A673 (cell line): ENCODE measurements around the gene MAST4. TPM values are rescaled to one million over a fixed set of nuclear protein-coding genes. Genes with fewer than 3 reads are reported as not detected.

Source experiments
- BruUV-seq: library from RNA; stranded (reverse); fragments of 400-500 nt; replicated peaks from 2 replicates; lab custom pipeline; 2021; lab: Mats Ljungman, UMichigan
- CTCF ChIA-PET: fragments of 300-600 bp; sonication (Branson Sonifier 250); formaldehyde crosslinking; loops from one replicate; lab custom pipeline; 2022; ENCODE audit warnings: antibody characterized with exemption; lab: Charles Lee
- POLR2A ChIA-PET: fragments of 300-600 bp; sonication (Branson Sonifier 250); formaldehyde crosslinking; loops from one replicate; lab custom pipeline; 2022; ENCODE audit warnings: antibody characterized with exemption; ENCODE audit not compliant: low non-redundant PET; lab: Charles Lee
- DNase-seq: peaks from one replicate; pipeline ENCODE4 v3.0.0-alpha.2; 2015; ENCODE audit warnings: low spot score
- H3K27ac ChIP-seq: fragments of 200-600 bp; sonication (generic); 2 replicates; pipeline ENCODE4 v1.5.1; 2016; ENCODE audit warnings: mixed run types, low read depth, mild to moderate bottlenecking, mixed read lengths, antibody characterized with exemption, low read length; ENCODE audit not compliant: poor library complexity, severe bottlenecking
- H3K27me3 ChIP-seq: fragments of 200-600 bp; sonication (generic); replicated peaks from 2 replicates; pipeline ENCODE4 v1.6.1; 2017; ENCODE audit warnings: mixed run types, low read depth, mild to moderate bottlenecking, mixed read lengths, antibody characterized with exemption, low read length; ENCODE audit not compliant: insufficient read depth, poor library complexity
- H3K36me3 ChIP-seq: fragments of 200-600 bp; sonication (generic); 2 replicates; pipeline ENCODE4 v1.6.1; 2016; ENCODE audit warnings: mixed run types, mild to moderate bottlenecking, mixed read lengths, antibody characterized with exemption, low read length; ENCODE audit not compliant: insufficient read depth, poor library complexity, severe bottlenecking
- H3K4me1 ChIP-seq: fragments of 200-600 bp; sonication (generic); 2 replicates; pipeline ENCODE4 v1.6.1; 2017; ENCODE audit warnings: mixed run types, mild to moderate bottlenecking, mixed read lengths, antibody characterized with exemption, low read length; ENCODE audit not compliant: insufficient read depth, poor library complexity, severe bottlenecking
- H3K4me3 ChIP-seq: fragments of 200-600 bp; sonication (generic); 2 replicates; pipeline ENCODE4 v1.5.1; 2016; ENCODE audit warnings: low read depth, mixed run types, mild to moderate bottlenecking, mixed read lengths, low read length; ENCODE audit not compliant: poor library complexity, severe bottlenecking
- H3K9me3 ChIP-seq: fragments of 200-600 bp; sonication (generic); 2 replicates; pipeline ENCODE4 v1.6.1; 2016; ENCODE audit warnings: mixed run types, low read depth, mild to moderate bottlenecking, mixed read lengths, antibody characterized with exemption, low read length; ENCODE audit not compliant: poor library complexity, severe bottlenecking
- CTCF ChIP-seq: fragments of 300-800, 200-600 bp; sonication (generic); conservative IDR thresholded peaks from 2 replicates; pipeline ENCODE4 v1.5.1; 2017; ENCODE audit warnings: low read depth, mild to moderate bottlenecking, antibody characterized with exemption, low read length, moderate library complexity, mixed read lengths
- EZH2 ChIP-seq: fragments of 200-600 bp; sonication (generic); IDR thresholded peaks from 2 replicates; pipeline ENCODE4 v1.6.1; 2017; ENCODE audit warnings: borderline replicate concordance, low read depth, mild to moderate bottlenecking, mixed read lengths, antibody characterized with exemption, low read length; ENCODE audit not compliant: poor library complexity, severe bottlenecking
- intact Hi-C: fragments of 100-400 bp; cut with micrococcal nuclease; formaldehyde crosslinking; loops from one replicate; pipeline ENCODE4 v1.10.0; 2022; ENCODE audit not compliant: unreplicated experiment
- total RNA-seq: library from RNA; stranded (reverse); gene quantifications from 2 replicates; pipeline ENCODE4 v1.2.3, GENCODE V29; 2021

Gene MAST4
- total RNA-seq, 1 experiment from 2014 or later = 4.5 TPM

GRCh38 chr5:66669086-66669861, 73.1 kb downstream of the MAST4 start:
- POLR2A ChIA-PET = no interaction called here
- no peaks in the 10 kb centered on the region for H3K9me3 ChIP-seq
- no peak overlapping the region for H3K4me3 ChIP-seq
- DNase-seq = no peak
- H3K4me1 ChIP-seq = no peaks in the 10 kb centered on the region
- no peaks in the 10 kb centered on the region for H3K27me3 ChIP-seq
- CTCF ChIA-PET = no interaction called here
- intact Hi-C loops = no loop called here
- H3K27ac ChIP-seq = no peak overlapping the region
- no peak for TF ChIP-seq CTCF
- no peak for TF ChIP-seq EZH2
- no peaks in the 10 kb centered on the region for H3K36me3 ChIP-seq
- no TSS peak for BruUV-seq

- H3K4me3 ChIP-seq = no peak overlapping the region
- BruUV-seq = no TSS peak
- no peaks in the 10 kb centered on the region for H3K4me1 ChIP-seq
- no peaks in the 10 kb centered on the region for H3K27me3 ChIP-seq
- DNase-seq = no peak
- H3K9me3 ChIP-seq = no peaks in the 10 kb centered on the region
- intact Hi-C loops = no loop called here
- no peak overlapping the region for H3K27ac ChIP-seq
- TF ChIP-seq CTCF (no peak), EZH2 (no peak)
- ChIA-PET CTCF (no interaction called here), POLR2A (no interaction called here)
- no peaks in the 10 kb centered on the region for H3K36me3 ChIP-seq
Measured at GRCh38 chr5:66669862-66670195, 73.6 kb downstream of the MAST4 start.

- intact Hi-C loops = no loop called here
- no peak for DNase-seq
- Histone ChIP-seq H3K27ac (no peak overlapping the region), H3K4me1 (no peaks in the 10 kb centered on the region), H3K4me3 (no peak overlapping the region), H3K27me3 (no peaks in the 10 kb centered on the region), H3K36me3 (no peaks in the 10 kb centered on the region), H3K9me3 (no peaks in the 10 kb centered on the region)
- ChIA-PET POLR2A (no interaction called here), CTCF (no interaction called here)
- no peak for TF ChIP-seq CTCF
- TF ChIP-seq EZH2 = no peak
- no TSS peak for BruUV-seq
Measured at GRCh38 chr5:66671305-66671704, 75.1 kb downstream of the MAST4 start.
